Activated T-cell treated with anti-CD3 and anti-CD28 coated beads, Interleukin-2, amount 50 U/mL, for 4 hours (primary cell): Measurements from ENCODE around the gene CLCN2. TPM values are rescaled to one million over a fixed set of nuclear protein-coding genes. Genes with fewer than 3 reads are reported as not detected.
A peak's percentile ranks its signal among the peaks of the same experiment; 100 is the strongest.

Source experiments
- ATAC-seq, 2 donors: fragments of 200-7000 bp; cut with Tn5 transposase; one replicate each; pipeline ENCODE4 v1.10.0; 2021
- DNase-seq: peaks from one replicate; pipeline ENCODE4 v3.0.0-alpha.2; 2020
- H3K27me3 Mint-ChIP-seq: one replicate; pipeline ENCODE4 v1.8.0; 2021; ENCODE audit warnings: low read depth, mixed read lengths
- H3K36me3 Mint-ChIP-seq: one replicate; pipeline ENCODE4 v1.8.0; 2022; ENCODE audit warnings: mixed read lengths; ENCODE audit not compliant: insufficient read depth
- H3K4me1 Mint-ChIP-seq: one replicate; pipeline ENCODE4 v1.8.0; 2021; ENCODE audit warnings: low read depth, mixed read lengths
- H3K4me3 Mint-ChIP-seq: one replicate; pipeline ENCODE4 v1.8.0; 2021; ENCODE audit warnings: mild to moderate bottlenecking, moderate library complexity, mixed read lengths
- H3K9me3 Mint-ChIP-seq: one replicate; pipeline ENCODE4 v1.8.0; 2021; ENCODE audit warnings: mixed read lengths
- total RNA-seq, 3 donors: library from RNA; stranded (reverse); gene quantifications; one replicate each; pipeline ENCODE4 v1.2.1, GENCODE V29; 2021

The CLCN2 gene
- total RNA-seq, 3 donors from 2014 or later: 4.5 to 5.2 (median 5.0) TPM

- peak overlapping the region; percentile 92 for H3K4me3 Mint-ChIP-seq
- peaks cover 41% of the 10 kb centered on the region for H3K36me3 Mint-ChIP-seq
- H3K9me3 Mint-ChIP-seq: no peaks in the 10 kb centered on the region
- DNase-seq: no peak
- H3K4me1 Mint-ChIP-seq: peaks cover 27% of the 10 kb centered on the region
- no peaks in the 10 kb centered on the region for H3K27me3 Mint-ChIP-seq
- ATAC-seq: no peak
These were observed 61.1 kb downstream of the CLCN2 start for GRCh38 chr3:184300378-184300720.

DNA sequence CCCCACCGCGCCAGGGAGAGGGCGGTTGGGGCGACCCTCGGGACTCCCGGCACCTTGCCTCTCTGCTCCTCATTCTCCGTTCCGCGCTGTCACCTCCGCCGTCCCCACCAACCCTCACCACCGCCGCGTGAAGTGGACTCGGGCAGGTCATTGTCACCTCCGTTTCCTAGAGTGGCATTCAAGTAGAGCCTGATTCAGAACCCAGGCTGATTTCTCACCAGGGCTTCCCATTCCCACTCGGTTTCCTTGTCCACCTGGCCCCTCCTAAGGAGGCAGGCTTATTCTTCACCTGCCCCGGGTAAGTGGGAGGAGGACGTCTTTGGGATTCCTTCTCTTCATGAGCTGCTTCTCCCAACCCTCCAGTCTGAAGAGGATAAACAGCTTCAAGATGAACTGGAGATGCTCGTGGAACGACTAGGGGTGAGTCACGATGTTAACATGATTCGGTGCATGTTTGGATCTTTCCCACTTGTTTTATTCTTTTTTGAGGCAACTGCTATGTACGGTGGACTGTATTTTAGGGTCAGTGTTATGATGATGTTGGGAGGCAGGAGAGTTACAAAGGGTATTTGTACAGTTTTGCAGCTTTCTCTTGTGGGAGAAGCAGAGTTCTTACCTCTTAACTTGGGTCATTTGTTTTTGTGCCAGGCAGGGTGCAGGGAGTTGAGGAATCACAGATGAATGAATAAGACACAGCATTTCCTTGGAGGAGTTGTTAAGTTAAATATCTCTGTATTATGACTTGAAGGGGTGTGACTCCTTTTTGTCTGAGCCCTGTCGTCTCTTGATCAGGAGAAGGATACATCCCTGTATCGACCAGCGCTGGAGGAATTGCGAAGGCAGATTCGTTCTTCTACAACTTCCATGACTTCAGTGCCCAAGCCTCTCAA is 61.7 kb downstream of the CLCN2 start:
- ATAC-seq (no peak), DNase-seq (no peak)
- Mint-ChIP-seq H3K27me3 (peaks cover 2% of the 10 kb centered on the region), H3K4me1 (peaks cover 27% of the 10 kb centered on the region), H3K9me3 (no peaks in the 10 kb centered on the region), H3K4me3 (peak overlapping the region; percentile 92), H3K36me3 (peaks cover 39% of the 10 kb centered on the region)

DNA sequence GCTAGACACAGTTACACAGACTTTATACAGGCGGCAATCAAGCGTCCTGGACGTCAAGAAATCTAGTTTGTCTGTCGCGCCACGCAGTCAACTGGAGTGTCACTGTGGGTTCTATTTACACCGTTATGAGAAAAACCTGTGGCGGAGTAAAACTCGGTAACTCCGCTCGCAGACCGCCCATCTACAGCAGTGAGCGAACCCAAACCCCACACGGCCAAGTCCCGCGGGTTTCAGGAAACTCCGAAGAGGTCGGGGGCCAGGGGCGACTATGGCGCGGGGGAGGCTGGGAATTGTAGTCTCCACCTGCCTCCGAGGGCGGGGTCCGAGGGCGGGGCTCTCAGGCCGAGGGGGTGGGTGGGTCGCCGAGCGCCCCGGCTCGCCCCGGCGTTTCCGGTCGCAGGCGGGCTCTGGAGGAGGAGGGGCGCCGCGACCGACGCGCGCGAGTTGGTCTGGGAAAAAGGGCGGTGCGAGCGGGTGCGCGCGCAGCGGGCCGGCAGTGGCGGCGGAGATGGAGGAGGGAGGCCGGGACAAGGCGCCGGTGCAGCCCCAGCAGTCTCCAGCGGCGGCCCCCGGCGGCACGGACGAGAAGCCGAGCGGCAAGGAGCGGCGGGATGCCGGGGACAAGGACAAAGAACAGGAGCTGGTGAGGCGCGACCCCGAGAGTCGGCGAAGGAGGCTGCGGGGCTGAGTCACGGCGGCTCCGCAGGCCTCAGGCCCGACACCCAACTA is 62.5 kb downstream of the CLCN2 start, which contains the start of gene PSMD2:
Gene PSMD2, plus strand, starts transcription at position 483 of the 729 bp plus-strand sequence. Its CDS starts 26 bp downstream, at position 509.
- H3K27me3 Mint-ChIP-seq: peaks cover 2% of the 10 kb centered on the region
- peak within 1 kb of the TSS; percentile 92 for H3K4me3 Mint-ChIP-seq
- H3K9me3 Mint-ChIP-seq: no peaks in the 10 kb centered on the region
- ATAC-seq: peak; percentile 93 to 94
- peak; percentile 98 for DNase-seq
- H3K36me3 Mint-ChIP-seq: peaks cover 32% of the 10 kb centered on the region
- peaks cover 27% of the 10 kb centered on the region for H3K4me1 Mint-ChIP-seq

GRCh38 chr3:184296616-184297015 is 64.8 kb downstream of the CLCN2 start:
- Mint-ChIP-seq H3K4me1 (peaks cover 19% of the 10 kb centered on the region), H3K27me3 (peaks cover 2% of the 10 kb centered on the region), H3K36me3 (peaks cover 13% of the 10 kb centered on the region), H3K4me3 (no peak overlapping the region), H3K9me3 (no peaks in the 10 kb centered on the region)
- no peak for DNase-seq
- ATAC-seq: no peak

Other genes with a start within 250 kb of the CLCN2 start
- gene EIF2B5, start 226.2 kb downstream of the CLCN2 start, total RNA-seq: 10 to 100 TPM; 91.7 to 94.5 (median 92.6) TPM
- gene DVL3, start 206.2 kb downstream of the CLCN2 start, total RNA-seq: 10 to 100 TPM; 38.7 to 46.4 (median 40.3) TPM
- 100 to 1,000 TPM; 242 to 255 (median 251) TPM for gene AP2M1, start 186.8 kb downstream of the CLCN2 start, total RNA-seq
- gene ABCF3, start 175.4 kb downstream of the CLCN2 start, total RNA-seq: 10 to 100 TPM; 79.7 to 91.2 (median 84.4) TPM
- under 1 TPM in 1 of 3 donors, not detected in 2; 0.16 TPM for gene VWA5B2, start 132.0 kb downstream of the CLCN2 start, total RNA-seq
- 10 to 100 TPM; 89.9 to 93.7 (median 92.5) TPM for gene ALG3, start 112.6 kb downstream of the CLCN2 start, total RNA-seq
- 10 to 100 TPM; 15.2 to 19.7 (median 18.1) TPM for gene EEF1AKMT4, start 111.9 kb downstream of the CLCN2 start, total RNA-seq
- gene CAMK2N2, start 100.1 kb downstream of the CLCN2 start, total RNA-seq: under 1 TPM; 0.34 to 0.53 (median 0.35) TPM
- gene ECE2, start 85.6 kb downstream of the CLCN2 start, total RNA-seq: not detected
- 100 to 1,000 TPM; 497 to 520 (median 498) TPM for gene PSMD2, start 62.4 kb downstream of the CLCN2 start, total RNA-seq
- 1,000 to 10,000 TPM in 2 of 3 donors, 100 to 1,000 TPM in 1; 990 to 1,057 (median 1,007) TPM for gene EIF4G1, start 47.0 kb downstream of the CLCN2 start, total RNA-seq
- 1 to 10 TPM; 3.5 to 4.4 (median 3.7) TPM for gene FAM131A, start 24.0 kb downstream of the CLCN2 start, total RNA-seq
- gene POLR2H, start 105 bp upstream of the CLCN2 start, total RNA-seq: 100 to 1,000 TPM; 146 to 170 (median 165) TPM
- gene THPO, start 16.6 kb upstream of the CLCN2 start, total RNA-seq: not detected
- under 1 TPM in 2 of 3 donors, not detected in 1; 0.11 to 0.33 TPM for gene CHRD, start 18.4 kb upstream of the CLCN2 start, total RNA-seq
- gene EPHB3, start 200.2 kb upstream of the CLCN2 start, total RNA-seq: under 1 TPM in 1 of 3 donors, not detected in 2; 0.15 TPM